ENCODE data around the gene PEDS1. TPM values are rescaled to one million over a fixed set of nuclear protein-coding genes. Genes with fewer than 3 reads are reported as not detected.

The PEDS1 gene
- total and polyA plus RNA-seq, 2 of the 13 experiments (the other 11 are each of a cell fraction or from before 2014, with no cell fraction given), result 30.5 to 93.9 TPM

GRCh38 chr20:50189681-50190250 lies 36.2 kb upstream of the PEDS1 start (continued):
- TF ChIP-seq HNF4G (IDR thresholded peaks at IDR 0.05; ENCODE audit: borderline replicate concordance, low read depth, low read length) (no peak), HNF4G (CRISPR knock-in tag; IDR thresholded peaks at IDR 0.05; ENCODE audit: borderline replicate concordance, low read depth) (no peak), PCBP1 (IDR thresholded peaks at IDR 0.05; ENCODE audit: borderline replicate concordance, low read depth, low read length) (peak; percentile 83; the same call in 1 of the 2 replicates), HMG20A (CRISPR knock-in tag; IDR thresholded peaks at IDR 0.05; ENCODE audit: borderline replicate concordance) (no peak), HES4 (CRISPR knock-in tag; IDR thresholded peaks at IDR 0.05; ENCODE audit: borderline replicate concordance) (no peak), ZBTB20 (CRISPR knock-in tag; IDR thresholded peaks at IDR 0.05; ENCODE audit: borderline replicate concordance, low read depth) (no peak), HOXA5 (CRISPR knock-in tag; IDR thresholded peaks at IDR 0.05) (0 out of 2 replicates have a peak, but pooled peaks have one; percentile 59), ZNF510 (CRISPR knock-in tag; IDR thresholded peaks at IDR 0.05; ENCODE audit: low read depth) (no peak), SMARCC2 (IDR thresholded peaks at IDR 0.05) (no peak), ZNF235 (CRISPR knock-in tag; IDR thresholded peaks at IDR 0.05; ENCODE audit: borderline replicate concordance) (peak; percentile 2; the same call in 1 of the 2 replicates), ZNF761 (CRISPR knock-in tag; conservative IDR thresholded peaks at IDR 0.05) (peak; percentile 14; the same call in 1 of the 2 replicates), REPIN1 (CRISPR knock-in tag; IDR thresholded peaks at IDR 0.05; ENCODE audit: borderline replicate concordance, low read depth) (no peak), ZNF224 (CRISPR knock-in tag; IDR thresholded peaks at IDR 0.05) (peak; percentile 56; the same call in 1 of the 2 replicates), ZNF749 (CRISPR knock-in tag; IDR thresholded peaks at IDR 0.05; ENCODE audit: borderline replicate concordance) (peak; percentile 59), ZNF143 (CRISPR knock-in tag; IDR thresholded peaks at IDR 0.05) (peak; percentile 61; the same call in 1 of the 2 replicates), SIN3B (IDR thresholded peaks at IDR 0.05; ENCODE audit: low read length) (no peak), ZNF501 (CRISPR knock-in tag; IDR thresholded peaks at IDR 0.05) (peak; percentile 88), KLF6 (CRISPR knock-in tag; IDR thresholded peaks at IDR 0.05) (no peak; the same call in 1 of the 2 replicates), MED13 (CRISPR knock-in tag; IDR thresholded peaks at IDR 0.05) (peak; percentile 33; the same call in 1 of the 2 replicates)
- TF ChIP-seq, protein P1, sequence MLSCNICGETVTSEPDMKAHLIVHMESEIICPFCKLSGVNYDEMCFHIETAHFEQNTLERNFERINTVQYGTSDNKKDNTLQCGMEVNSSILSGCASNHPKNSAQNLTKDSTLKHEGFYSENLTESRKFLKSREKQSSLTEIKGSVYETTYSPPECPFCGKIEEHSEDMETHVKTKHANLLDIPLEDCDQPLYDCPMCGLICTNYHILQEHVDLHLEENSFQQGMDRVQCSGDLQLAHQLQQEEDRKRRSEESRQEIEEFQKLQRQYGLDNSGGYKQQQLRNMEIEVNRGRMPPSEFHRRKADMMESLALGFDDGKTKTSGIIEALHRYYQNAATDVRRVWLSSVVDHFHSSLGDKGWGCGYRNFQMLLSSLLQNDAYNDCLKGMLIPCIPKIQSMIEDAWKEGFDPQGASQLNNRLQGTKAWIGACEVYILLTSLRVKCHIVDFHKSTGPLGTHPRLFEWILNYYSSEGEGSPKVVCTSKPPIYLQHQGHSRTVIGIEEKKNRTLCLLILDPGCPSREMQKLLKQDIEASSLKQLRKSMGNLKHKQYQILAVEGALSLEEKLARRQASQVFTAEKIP (CRISPR knock-in tag; IDR thresholded peaks at IDR 0.05; ENCODE audit: borderline replicate concordance), result no peak

Data from HepG2 (cell line).